Astrocyte (in vitro differentiated cells and primary cell): ENCODE data around the gene LILRB5. TPM values are rescaled to one million over a fixed set of nuclear protein-coding genes. Genes with fewer than 3 reads are reported as not detected.
"Not testable (repeated sequence)": the region's sequence is repeated elsewhere in the genome, so short reads cannot be mapped to it uniquely, and the experiment has no call there.

Experiments used
- DNase-seq: peaks from one replicate; pipeline ENCODE4 v3.0.0-alpha.2; 2010; ENCODE audit warnings: low read depth
- FAIRE-seq: peaks from 2 replicates; lab custom pipeline; 2011; peaks lifted over from hg19 to GRCh38; lab: Jason Lieb, UNC
- H2AFZ ChIP-seq: 2 replicates; pipeline ENCODE4 v1.6.0; 2012; ENCODE audit warnings: low read depth, low read length, inconsistent platforms
- H3K27ac ChIP-seq: 2 replicates; pipeline ENCODE4 v1.5.1; 2011; ENCODE audit warnings: low read depth, low read length, inconsistent platforms
- H3K27me3 ChIP-seq: 2 replicates; pipeline ENCODE4 v1.6.0; 2011; ENCODE audit warnings: low read length, inconsistent platforms; ENCODE audit not compliant: insufficient read depth
- H3K36me3 ChIP-seq: 2 replicates; pipeline ENCODE4 v1.5.1; 2011; ENCODE audit warnings: low read length, inconsistent platforms; ENCODE audit not compliant: insufficient read depth
- H3K4me1 ChIP-seq: 2 replicates; pipeline ENCODE4 v1.5.1; 2011; ENCODE audit warnings: low read length, inconsistent platforms; ENCODE audit not compliant: insufficient read depth
- H3K4me2 ChIP-seq: 2 replicates; pipeline ENCODE4 v1.6.0; 2012; ENCODE audit warnings: low read length, inconsistent platforms
- H3K4me3 ChIP-seq: 2 replicates; pipeline ENCODE4 v1.5.1; 2011; ENCODE audit warnings: low read depth, mild to moderate bottlenecking, low read length, inconsistent platforms; ENCODE audit not compliant: insufficient read depth
- H3K79me2 ChIP-seq: 2 replicates; pipeline ENCODE4 v1.6.0; 2012; ENCODE audit warnings: mild to moderate bottlenecking, low read length, inconsistent platforms; ENCODE audit not compliant: insufficient read depth
- H3K9ac ChIP-seq: 2 replicates; pipeline ENCODE4 v1.6.0; 2012; ENCODE audit warnings: mild to moderate bottlenecking, low read length, inconsistent platforms
- H3K9me3 ChIP-seq: 2 replicates; pipeline ENCODE4 v1.5.1; 2012; ENCODE audit warnings: low read depth, mild to moderate bottlenecking, low read length, inconsistent platforms; ENCODE audit not compliant: insufficient read depth
- H4K20me1 ChIP-seq: 2 replicates; pipeline ENCODE4 v1.6.0; 2012; ENCODE audit warnings: low read length, inconsistent platforms; ENCODE audit not compliant: insufficient read depth
- H3K27ac Mint-ChIP-seq: one replicate; pipeline ENCODE4 v1.8.0; 2021; ENCODE audit warnings: mild to moderate bottlenecking, mixed read lengths; ENCODE audit not compliant: unreplicated experiment
- H3K27me3 Mint-ChIP-seq: one replicate; pipeline ENCODE4 v1.8.0; 2021; ENCODE audit warnings: low read depth, mixed read lengths; ENCODE audit not compliant: unreplicated experiment
- H3K36me3 Mint-ChIP-seq: one replicate; pipeline ENCODE4 v1.8.0; 2021; ENCODE audit warnings: low read depth, mixed read lengths; ENCODE audit not compliant: unreplicated experiment
- H3K4me1 Mint-ChIP-seq: one replicate; pipeline ENCODE4 v1.8.0; 2021; ENCODE audit warnings: low read depth, mixed read lengths; ENCODE audit not compliant: unreplicated experiment
- H3K4me3 Mint-ChIP-seq: one replicate; pipeline ENCODE4 v1.8.0; 2021; ENCODE audit warnings: mild to moderate bottlenecking, moderate library complexity, mixed read lengths; ENCODE audit not compliant: unreplicated experiment
- H3K9me3 Mint-ChIP-seq: one replicate; pipeline ENCODE4 v1.8.0; 2021; ENCODE audit warnings: mild to moderate bottlenecking, mixed read lengths; ENCODE audit not compliant: unreplicated experiment
- EZH2 ChIP-seq: IDR thresholded peaks from 2 replicates; pipeline ENCODE4 v1.6.1; 2012; ENCODE audit warnings: mild to moderate bottlenecking, low read length, inconsistent platforms; ENCODE audit not compliant: insufficient read depth
- total RNA-seq: library from RNA; stranded (reverse); gene quantifications from 2 replicates; pipeline ENCODE4 v1.2.1, GENCODE V29; 2021
- TF ChIP-seq, protein P1 (sequence below): IDR thresholded peaks from 2 replicates; pipeline ENCODE4 v1.5.1; 2011; ENCODE audit warnings: low read depth, mild to moderate bottlenecking, inconsistent platforms, low read length, moderate library complexity; ENCODE audit not compliant: insufficient read depth

The LILRB5 gene
- total RNA-seq, 1 donor from 2014 or later, result not detected

DNA sequence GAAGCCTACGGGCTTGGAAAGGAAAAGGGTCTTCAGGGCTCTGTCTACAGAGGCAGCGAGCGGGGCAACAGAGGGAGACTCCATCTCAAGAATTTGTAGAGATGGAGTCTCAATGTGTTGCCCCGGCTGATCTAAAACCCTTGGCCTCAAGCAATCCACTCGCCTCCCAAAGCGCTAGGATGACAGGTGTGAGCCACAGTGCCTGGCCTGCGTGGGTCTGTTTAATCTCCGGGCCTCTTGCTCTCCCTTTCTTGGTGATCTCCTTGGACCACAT is 48.4 kb downstream of the LILRB5 start:
- H3K4me2 ChIP-seq, result peak overlapping the region; percentile 45
- H3K4me1 ChIP-seq, result peaks cover 44% of the 10 kb centered on the region
- TF ChIP-seq, protein P1, sequence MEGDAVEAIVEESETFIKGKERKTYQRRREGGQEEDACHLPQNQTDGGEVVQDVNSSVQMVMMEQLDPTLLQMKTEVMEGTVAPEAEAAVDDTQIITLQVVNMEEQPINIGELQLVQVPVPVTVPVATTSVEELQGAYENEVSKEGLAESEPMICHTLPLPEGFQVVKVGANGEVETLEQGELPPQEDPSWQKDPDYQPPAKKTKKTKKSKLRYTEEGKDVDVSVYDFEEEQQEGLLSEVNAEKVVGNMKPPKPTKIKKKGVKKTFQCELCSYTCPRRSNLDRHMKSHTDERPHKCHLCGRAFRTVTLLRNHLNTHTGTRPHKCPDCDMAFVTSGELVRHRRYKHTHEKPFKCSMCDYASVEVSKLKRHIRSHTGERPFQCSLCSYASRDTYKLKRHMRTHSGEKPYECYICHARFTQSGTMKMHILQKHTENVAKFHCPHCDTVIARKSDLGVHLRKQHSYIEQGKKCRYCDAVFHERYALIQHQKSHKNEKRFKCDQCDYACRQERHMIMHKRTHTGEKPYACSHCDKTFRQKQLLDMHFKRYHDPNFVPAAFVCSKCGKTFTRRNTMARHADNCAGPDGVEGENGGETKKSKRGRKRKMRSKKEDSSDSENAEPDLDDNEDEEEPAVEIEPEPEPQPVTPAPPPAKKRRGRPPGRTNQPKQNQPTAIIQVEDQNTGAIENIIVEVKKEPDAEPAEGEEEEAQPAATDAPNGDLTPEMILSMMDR, result no peak
- TF ChIP-seq EZH2, result no peak
- peak overlapping the region; percentile 61 for H3K9ac ChIP-seq
- H3K27me3 ChIP-seq, result no peaks in the 10 kb centered on the region
- H4K20me1 ChIP-seq, result peaks cover 94% of the 10 kb centered on the region
- Mint-ChIP-seq H3K4me1 (peaks cover 37% of the 10 kb centered on the region), H3K4me3 (no peak overlapping the region), H3K27me3 (no peaks in the 10 kb centered on the region), H3K36me3 (peaks cover 19% of the 10 kb centered on the region), H3K27ac (no peak overlapping the region), H3K9me3 (no peaks in the 10 kb centered on the region)
- H3K27ac ChIP-seq, result no peak overlapping the region
- no peak overlapping the region for H2AFZ ChIP-seq
- H3K9me3 ChIP-seq, result no peaks in the 10 kb centered on the region
- FAIRE-seq, result no peak
- DNase-seq, result no peak
- H3K4me3 ChIP-seq, result no peak overlapping the region
- peaks cover 57% of the 10 kb centered on the region for H3K79me2 ChIP-seq
- H3K36me3 ChIP-seq, result peaks cover 32% of the 10 kb centered on the region

DNA sequence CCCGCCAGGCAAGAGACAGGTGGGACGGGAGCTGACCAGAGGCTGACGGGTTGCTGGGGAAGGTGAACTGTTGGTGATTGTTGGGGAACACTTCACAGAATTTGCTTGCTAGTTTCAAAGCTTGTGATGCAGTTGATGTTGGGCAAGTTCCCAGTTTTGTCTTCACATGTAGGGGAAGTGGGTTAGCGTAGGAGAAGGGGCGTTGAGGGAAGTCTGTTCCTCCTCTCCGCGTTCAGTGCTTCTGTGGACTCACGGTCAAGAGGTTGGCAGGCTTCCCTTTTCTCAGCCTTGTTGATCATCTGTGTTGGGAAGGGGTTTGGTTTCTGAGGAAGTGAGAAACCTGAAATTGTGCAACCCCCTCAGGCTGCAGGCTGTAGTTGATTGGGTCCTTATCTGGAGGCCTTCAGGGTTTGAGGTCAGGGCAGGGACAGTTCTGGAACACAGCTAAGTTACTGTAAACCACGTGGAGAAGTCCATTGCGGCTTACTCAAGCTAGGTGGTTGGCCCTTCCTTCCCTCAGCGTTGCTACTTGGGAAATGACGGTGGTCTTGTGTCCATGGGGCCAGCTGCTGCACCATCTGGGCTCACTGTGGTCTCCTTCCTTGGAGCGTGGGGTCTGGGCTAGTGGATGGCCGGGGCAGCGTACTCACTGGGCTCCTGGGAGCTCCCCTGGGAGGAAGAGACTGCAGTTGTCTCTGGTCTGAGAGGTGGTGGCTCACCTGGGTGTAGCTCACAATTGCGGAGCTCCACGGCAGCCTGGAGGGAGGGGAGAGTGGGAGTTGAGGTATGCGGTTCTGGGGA is 48.9 kb downstream of the LILRB5 start:
- peaks cover 19% of the 10 kb centered on the region for H3K36me3 Mint-ChIP-seq
- H4K20me1 ChIP-seq, result peaks cover 98% of the 10 kb centered on the region
- no peak for FAIRE-seq

DNA sequence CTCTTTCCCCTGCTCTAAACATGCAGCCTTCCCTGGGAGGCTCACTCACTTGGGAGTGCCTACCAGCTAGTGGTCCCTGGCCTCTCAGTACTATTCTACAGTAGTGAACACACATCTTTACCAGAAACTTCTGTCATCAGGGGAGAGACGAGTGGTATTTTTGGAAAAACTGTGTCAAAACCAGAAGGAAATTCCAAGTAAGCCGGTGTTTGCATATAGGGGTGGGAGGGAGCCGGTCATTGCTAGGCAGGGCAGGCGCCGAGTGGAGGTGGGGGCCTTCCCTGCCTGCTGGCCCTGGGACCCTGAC is 49.4 kb downstream of the LILRB5 start:
- no peak overlapping the region for H3K4me3 Mint-ChIP-seq
- peaks cover 53% of the 10 kb centered on the region for H3K4me1 ChIP-seq
- no peaks in the 10 kb centered on the region for H3K27me3 ChIP-seq
- H3K36me3 ChIP-seq, result peaks cover 43% of the 10 kb centered on the region
- FAIRE-seq (no peak), DNase-seq (no peak)
- H3K4me3 ChIP-seq, result no peak overlapping the region
- H3K9ac ChIP-seq, result peak overlapping the region; percentile 61
- H3K4me2 ChIP-seq, result peak overlapping the region; percentile 45
- H3K27me3 Mint-ChIP-seq, result no peaks in the 10 kb centered on the region
- peaks cover 98% of the 10 kb centered on the region for H4K20me1 ChIP-seq
- no peak for TF ChIP-seq EZH2
- TF ChIP-seq, protein P1, result no peak
- H3K9me3 ChIP-seq, result no peaks in the 10 kb centered on the region
- no peak overlapping the region for H2AFZ ChIP-seq
- H3K9me3 Mint-ChIP-seq, result no peaks in the 10 kb centered on the region
- H3K27ac Mint-ChIP-seq, result peak overlapping the region; percentile 13
- no peak overlapping the region for H3K27ac ChIP-seq
- H3K79me2 ChIP-seq, result peaks cover 68% of the 10 kb centered on the region
- H3K4me1 Mint-ChIP-seq, result peaks cover 47% of the 10 kb centered on the region
- peaks cover 19% of the 10 kb centered on the region for H3K36me3 Mint-ChIP-seq

More for the DNA sequence above, 48.9 kb downstream of the LILRB5 start:
- Mint-ChIP-seq H3K4me1 (peaks cover 41% of the 10 kb centered on the region), H3K27ac (peak overlapping the region; percentile 17), H3K27me3 (no peaks in the 10 kb centered on the region), H3K4me3 (peak overlapping the region; percentile 42), H3K9me3 (no peaks in the 10 kb centered on the region)
- Histone ChIP-seq H3K79me2 (peaks cover 62% of the 10 kb centered on the region), H3K4me3 (no peak overlapping the region), H3K4me1 (peaks cover 47% of the 10 kb centered on the region), H3K27me3 (no peaks in the 10 kb centered on the region), H2AFZ (no peak overlapping the region), H3K4me2 (peak overlapping the region; percentile 45), H3K9ac (peak overlapping the region; percentile 61), H3K9me3 (no peaks in the 10 kb centered on the region), H3K36me3 (peaks cover 37% of the 10 kb centered on the region), H3K27ac (no peak overlapping the region)
- DNase-seq, result peak; percentile 72
- no peak for TF ChIP-seq EZH2
- TF ChIP-seq, protein P1, result no peak

DNA sequence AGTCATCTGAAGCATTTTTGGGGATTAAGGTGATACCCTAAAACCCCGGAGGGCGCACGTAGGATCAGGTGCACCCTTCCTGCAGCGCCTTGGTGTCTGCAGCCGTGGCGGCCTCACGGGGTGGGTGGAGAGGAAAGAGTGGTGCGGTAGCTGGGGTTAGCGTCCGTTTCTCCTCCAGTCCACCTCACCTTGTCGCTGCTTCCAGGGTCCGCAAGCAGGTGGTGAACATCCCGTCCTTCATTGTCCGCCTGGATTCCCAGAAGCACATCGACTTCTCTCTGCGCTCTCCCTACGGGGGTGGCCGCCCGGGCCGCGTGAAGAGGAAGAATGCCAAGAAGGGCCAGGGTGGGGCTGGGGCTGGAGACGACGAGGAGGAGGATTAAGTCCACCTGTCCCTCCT is 49.9 kb downstream of the LILRB5 start:
- peaks cover 22% of the 10 kb centered on the region for H3K36me3 Mint-ChIP-seq
- not testable (repeated sequence) for H3K27ac Mint-ChIP-seq, DNase-seq, H3K4me3 Mint-ChIP-seq, H2AFZ ChIP-seq, H3K9me3 Mint-ChIP-seq, H3K4me3 ChIP-seq, H3K9me3 ChIP-seq, FAIRE-seq, H3K27me3 Mint-ChIP-seq, H3K27me3 ChIP-seq, H3K4me2 ChIP-seq, H3K27ac ChIP-seq
- Histone ChIP-seq H3K79me2 (peaks cover 72% of the 10 kb centered on the region), H4K20me1 (peaks cover 98% of the 10 kb centered on the region), H3K36me3 (peaks cover 47% of the 10 kb centered on the region), H3K4me1 (peaks cover 57% of the 10 kb centered on the region), H3K9ac (peak overlapping the region; percentile 24)
- peaks cover 51% of the 10 kb centered on the region for H3K4me1 Mint-ChIP-seq
